ENCODE results near the gene ANO2. TPM values are rescaled to one million over a fixed set of nuclear protein-coding genes. Genes with fewer than 3 reads are reported as not detected.

ANO2 gene
- total RNA-seq, 1 donor from 2014 or later: 20.1 TPM

DNA sequence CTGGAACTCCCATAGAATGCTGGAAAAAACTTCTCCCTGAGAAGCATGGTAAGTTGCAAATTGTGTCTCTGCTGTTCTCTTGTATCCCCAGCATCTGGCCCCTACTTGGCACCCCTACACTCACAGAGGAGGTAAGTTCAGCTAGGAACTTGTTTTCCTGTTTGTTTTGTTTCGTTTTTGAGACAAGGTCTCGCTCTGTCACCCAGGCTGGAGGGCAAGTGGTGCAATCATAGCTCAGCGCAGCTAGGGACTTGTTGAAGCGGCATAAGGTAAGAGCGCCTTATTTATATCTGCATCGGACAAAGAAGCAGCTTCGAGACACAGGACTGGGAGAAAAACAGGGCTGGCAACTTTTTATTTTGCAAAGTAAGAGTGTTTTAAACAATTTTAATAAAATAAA, 18.5 kb upstream of the ANO2 start:
- Histone ChIP-seq H3K36me3 (no peaks in the 10 kb centered on the region), H3K4me1 (no peaks in the 10 kb centered on the region), H3K27ac (no peak overlapping the region), H3K4me3 (no peak overlapping the region), H3K27me3 (no peaks in the 10 kb centered on the region), H3K9me3 (no peaks in the 10 kb centered on the region)
- TF ChIP-seq, protein P1, sequence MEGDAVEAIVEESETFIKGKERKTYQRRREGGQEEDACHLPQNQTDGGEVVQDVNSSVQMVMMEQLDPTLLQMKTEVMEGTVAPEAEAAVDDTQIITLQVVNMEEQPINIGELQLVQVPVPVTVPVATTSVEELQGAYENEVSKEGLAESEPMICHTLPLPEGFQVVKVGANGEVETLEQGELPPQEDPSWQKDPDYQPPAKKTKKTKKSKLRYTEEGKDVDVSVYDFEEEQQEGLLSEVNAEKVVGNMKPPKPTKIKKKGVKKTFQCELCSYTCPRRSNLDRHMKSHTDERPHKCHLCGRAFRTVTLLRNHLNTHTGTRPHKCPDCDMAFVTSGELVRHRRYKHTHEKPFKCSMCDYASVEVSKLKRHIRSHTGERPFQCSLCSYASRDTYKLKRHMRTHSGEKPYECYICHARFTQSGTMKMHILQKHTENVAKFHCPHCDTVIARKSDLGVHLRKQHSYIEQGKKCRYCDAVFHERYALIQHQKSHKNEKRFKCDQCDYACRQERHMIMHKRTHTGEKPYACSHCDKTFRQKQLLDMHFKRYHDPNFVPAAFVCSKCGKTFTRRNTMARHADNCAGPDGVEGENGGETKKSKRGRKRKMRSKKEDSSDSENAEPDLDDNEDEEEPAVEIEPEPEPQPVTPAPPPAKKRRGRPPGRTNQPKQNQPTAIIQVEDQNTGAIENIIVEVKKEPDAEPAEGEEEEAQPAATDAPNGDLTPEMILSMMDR (IDR thresholded peaks at IDR 0.05): no peak
- intact Hi-C loops (cut with DNase I): no loop called here
- DNase-seq (ENCODE audit: low spot score in 2 of 2): no peak

DNA sequence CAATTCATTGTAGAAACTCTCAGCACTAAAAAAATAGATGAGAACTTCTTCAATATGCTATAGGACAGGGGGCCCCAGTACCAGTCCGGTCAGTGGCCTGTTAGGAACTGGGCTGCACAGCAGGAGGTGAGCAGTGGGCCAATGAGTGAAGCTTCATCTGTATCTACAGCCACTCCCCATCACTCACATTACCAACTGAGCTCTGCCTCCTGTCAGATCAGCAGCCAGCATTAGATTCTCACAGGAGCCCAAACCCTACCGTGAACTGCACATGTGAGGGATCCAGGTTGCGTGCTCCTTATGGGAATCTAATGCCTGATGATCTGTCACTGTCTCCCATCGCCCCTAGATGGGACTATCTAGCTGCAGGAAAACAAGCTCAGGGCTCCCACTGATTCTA, 15.7 kb upstream of the ANO2 start:
- Histone ChIP-seq H3K9me3 (no peaks in the 10 kb centered on the region), H3K4me3 (no peak overlapping the region), H3K36me3 (no peaks in the 10 kb centered on the region), H3K27me3 (no peaks in the 10 kb centered on the region), H3K27ac (no peak overlapping the region), H3K4me1 (no peaks in the 10 kb centered on the region)
- TF ChIP-seq, protein P1 (IDR thresholded peaks at IDR 0.05): no peak
- intact Hi-C loops (cut with DNase I): no loop called here
- DNase-seq (ENCODE audit: low spot score in 2 of 2): no peak

DNA sequence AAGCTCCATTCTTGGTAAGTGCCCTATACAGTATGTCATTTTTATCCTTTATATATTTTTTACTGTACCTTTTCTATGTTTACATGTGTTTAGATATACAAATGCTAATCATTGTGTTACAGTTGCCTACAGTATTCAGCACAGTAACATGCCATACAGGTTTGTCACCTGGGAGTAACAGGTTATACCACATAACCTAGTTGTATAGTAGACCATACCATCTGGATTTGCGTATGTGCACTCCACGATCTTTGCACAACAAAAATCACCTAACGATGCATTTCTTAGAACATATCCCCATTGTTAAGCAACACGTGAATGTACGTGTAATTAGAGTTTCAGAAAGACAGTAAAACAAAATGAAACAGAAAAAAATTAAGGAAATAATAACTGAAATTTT, 11.9 kb upstream of the ANO2 start:
- no peak overlapping the region for H3K4me3 ChIP-seq
- H3K9me3 ChIP-seq: no peaks in the 10 kb centered on the region
- no peak overlapping the region for H3K27ac ChIP-seq
- intact Hi-C loops (cut with DNase I): no loop called here
- TF ChIP-seq, protein P1 (IDR thresholded peaks at IDR 0.05): no peak
- no peaks in the 10 kb centered on the region for H3K27me3 ChIP-seq
- no peaks in the 10 kb centered on the region for H3K4me1 ChIP-seq
- no peaks in the 10 kb centered on the region for H3K36me3 ChIP-seq
- no peak for DNase-seq (ENCODE audit: low spot score in 2 of 2)

DNA sequence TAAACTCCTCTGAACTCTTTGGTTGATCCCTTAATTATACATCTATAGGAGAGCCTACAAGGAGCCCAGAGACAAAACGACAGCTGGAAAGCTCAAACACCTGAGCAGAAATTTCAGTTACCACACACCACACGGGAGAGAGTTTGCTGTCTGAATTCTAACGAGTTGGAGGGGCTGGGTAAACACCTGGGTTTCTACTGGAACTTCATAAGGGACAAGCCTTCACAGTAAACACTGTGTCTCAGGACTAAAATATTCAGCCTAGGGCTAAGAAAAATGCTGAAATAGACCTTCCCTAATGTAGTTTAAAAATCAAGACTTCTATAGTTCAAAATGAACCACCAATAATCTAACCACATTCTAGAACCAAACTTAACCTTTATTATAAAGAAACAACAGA, 9.6 kb upstream of the ANO2 start:
- Histone ChIP-seq H3K27me3 (no peaks in the 10 kb centered on the region), H3K9me3 (no peaks in the 10 kb centered on the region), H3K36me3 (no peaks in the 10 kb centered on the region), H3K4me1 (no peaks in the 10 kb centered on the region), H3K27ac (no peak overlapping the region), H3K4me3 (no peak overlapping the region)
- DNase-seq (ENCODE audit: low spot score in 2 of 2): no peak
- TF ChIP-seq, protein P1 (IDR thresholded peaks at IDR 0.05): no peak
- intact Hi-C loops (cut with DNase I): no loop called here

DNA sequence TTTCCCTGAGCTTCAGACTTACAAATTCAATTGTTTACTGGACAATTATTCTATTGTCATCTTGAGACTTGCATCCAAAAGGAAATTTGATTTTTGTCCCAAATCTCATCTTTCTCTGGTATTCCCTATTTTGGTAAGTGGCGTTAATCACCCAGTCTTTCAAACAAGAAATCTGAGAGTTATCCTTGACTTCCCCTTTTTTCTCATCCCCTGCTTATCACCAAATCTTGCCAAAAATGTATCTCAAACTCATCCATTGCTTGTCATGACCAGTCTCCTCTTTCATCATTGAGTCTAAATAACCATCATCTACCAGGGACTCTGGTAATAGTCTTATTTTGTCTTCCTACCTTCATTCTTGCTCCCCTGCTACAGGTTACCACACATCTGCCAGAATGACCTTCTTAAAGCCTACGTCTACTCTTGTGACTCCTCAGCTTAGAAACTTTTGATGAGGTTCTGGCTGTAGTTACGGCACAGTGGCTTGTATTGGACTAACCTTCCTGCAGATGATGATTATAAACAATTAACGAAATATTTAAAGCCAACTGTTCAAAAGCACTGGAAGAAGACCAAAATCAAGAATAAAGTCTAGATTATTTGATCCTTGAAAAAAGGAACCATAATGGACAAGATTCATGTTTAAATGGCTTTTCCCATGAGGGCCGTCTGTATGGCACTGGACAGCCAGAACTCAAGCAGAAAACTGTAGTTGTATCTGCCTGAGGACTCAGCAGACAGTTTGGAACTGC, 9.0 kb upstream of the ANO2 start:
- H3K27me3 ChIP-seq: no peaks in the 10 kb centered on the region
- intact Hi-C loops (cut with DNase I): no loop called here
- no peak for DNase-seq (ENCODE audit: low spot score in 2 of 2)

More for the DNA sequence above, 9.0 kb upstream of the ANO2 start:
- TF ChIP-seq, protein P1 (IDR thresholded peaks at IDR 0.05): no peak
- H3K4me1 ChIP-seq: no peaks in the 10 kb centered on the region
- no peak overlapping the region for H3K27ac ChIP-seq
- no peak overlapping the region for H3K4me3 ChIP-seq
- H3K36me3 ChIP-seq: no peaks in the 10 kb centered on the region
- no peaks in the 10 kb centered on the region for H3K9me3 ChIP-seq

All from ascending aorta (tissue), 2 donors.